ENCODE data around the gene SERPINB6.
"Not testable (repeated sequence)": the region's sequence is repeated elsewhere in the genome, so short reads cannot be mapped to it uniquely, and the experiment has no call there.

The SERPINB6 gene

GRCh38 chr6:2971420-2972218, at the start of gene SERPINB6:
Gene SERPINB6 (minus strand): TSS chr6:2971567. CDS start chr6:2959332, 12,235 bp downstream.
- DNase-seq: peak; percentile 58 to 67
- TF ChIP-seq POLR2A (IDR thresholded peaks at IDR 0.05; ENCODE audit: low read length) (no peak), GATA1 (IDR thresholded peaks at IDR 0.05; ENCODE audit: low read depth, low read length) (no peak)

GRCh38 chr6:3019749-3020320, 48.5 kb upstream of the SERPINB6 start:
- no peak for TF ChIP-seq GATA1 (IDR thresholded peaks at IDR 0.05; ENCODE audit: low read depth, low read length)
- TF ChIP-seq POLR2A (IDR thresholded peaks at IDR 0.05; ENCODE audit: low read length): no peak
- DNase-seq: no peak

- no peak for DNase-seq
- TF ChIP-seq GATA1 (IDR thresholded peaks at IDR 0.05; ENCODE audit: low read depth, low read length) (no peak), POLR2A (IDR thresholded peaks at IDR 0.05; ENCODE audit: low read length) (no peak)
These were observed 47.7 kb upstream of the SERPINB6 start for GRCh38 chr6:3019065-3019464.

- DNase-seq: no peak
- no peak for TF ChIP-seq POLR2A (IDR thresholded peaks at IDR 0.05; ENCODE audit: low read length)
- no peak for TF ChIP-seq GATA1 (IDR thresholded peaks at IDR 0.05; ENCODE audit: low read depth, low read length)
These were observed 45.9 kb upstream of the SERPINB6 start for GRCh38 chr6:3017304-3017703.

- no peak for TF ChIP-seq GATA1 (IDR thresholded peaks at IDR 0.05; ENCODE audit: low read depth, low read length)
- no peak for TF ChIP-seq POLR2A (IDR thresholded peaks at IDR 0.05; ENCODE audit: low read length)
- DNase-seq: no peak
These were observed 45.3 kb upstream of the SERPINB6 start for GRCh38 chr6:3016473-3017280.

- no peak for TF ChIP-seq POLR2A (IDR thresholded peaks at IDR 0.05; ENCODE audit: low read length)
- TF ChIP-seq GATA1 (IDR thresholded peaks at IDR 0.05; ENCODE audit: low read depth, low read length): no peak
These were observed 43.8 kb upstream of the SERPINB6 start for GRCh38 chr6:3015144-3015543.

GRCh38 chr6:3014675-3015066, 43.3 kb upstream of the SERPINB6 start:
- TF ChIP-seq POLR2A (IDR thresholded peaks at IDR 0.05; ENCODE audit: low read length) (no peak), GATA1 (IDR thresholded peaks at IDR 0.05; ENCODE audit: low read depth, low read length) (no peak)
- DNase-seq: no peak

More at GRCh38 chr6:3015144-3015543, 43.8 kb upstream of the SERPINB6 start:
- DNase-seq: no peak

GRCh38 chr6:3013901-3014674, 42.7 kb upstream of the SERPINB6 start:
- no peak for TF ChIP-seq GATA1 (IDR thresholded peaks at IDR 0.05; ENCODE audit: low read depth, low read length)
- no peak for TF ChIP-seq POLR2A (IDR thresholded peaks at IDR 0.05; ENCODE audit: low read length)
- DNase-seq: no peak

GRCh38 chr6:3013486-3013885, 42.1 kb upstream of the SERPINB6 start:
- no peak for TF ChIP-seq POLR2A (IDR thresholded peaks at IDR 0.05; ENCODE audit: low read length)
- no peak for TF ChIP-seq GATA1 (IDR thresholded peaks at IDR 0.05; ENCODE audit: low read depth, low read length)
- no peak for DNase-seq

- TF ChIP-seq POLR2A (IDR thresholded peaks at IDR 0.05; ENCODE audit: low read length) (no peak), GATA1 (IDR thresholded peaks at IDR 0.05; ENCODE audit: low read depth, low read length) (no peak)
- DNase-seq: peak; percentile 37 to 44
These were observed 40.2 kb upstream of the SERPINB6 start for GRCh38 chr6:3011592-3011991.

GRCh38 chr6:3011158-3011557, 39.8 kb upstream of the SERPINB6 start:
- no peak for DNase-seq
- TF ChIP-seq POLR2A (IDR thresholded peaks at IDR 0.05; ENCODE audit: low read length): no peak
- TF ChIP-seq GATA1 (IDR thresholded peaks at IDR 0.05; ENCODE audit: low read depth, low read length): no peak

- TF ChIP-seq GATA1 (IDR thresholded peaks at IDR 0.05; ENCODE audit: low read depth, low read length) (no peak), POLR2A (IDR thresholded peaks at IDR 0.05; ENCODE audit: low read length) (no peak)
- DNase-seq: no peak
These were observed 38.6 kb upstream of the SERPINB6 start for GRCh38 chr6:3009930-3010329.

- not testable (repeated sequence) for DNase-seq
These were observed 37.4 kb upstream of the SERPINB6 start for GRCh38 chr6:3008712-3009265.

Measured in erythroblast (primary cell).